Measurements from ENCODE around the gene MACF1.

Gene MACF1

DNA sequence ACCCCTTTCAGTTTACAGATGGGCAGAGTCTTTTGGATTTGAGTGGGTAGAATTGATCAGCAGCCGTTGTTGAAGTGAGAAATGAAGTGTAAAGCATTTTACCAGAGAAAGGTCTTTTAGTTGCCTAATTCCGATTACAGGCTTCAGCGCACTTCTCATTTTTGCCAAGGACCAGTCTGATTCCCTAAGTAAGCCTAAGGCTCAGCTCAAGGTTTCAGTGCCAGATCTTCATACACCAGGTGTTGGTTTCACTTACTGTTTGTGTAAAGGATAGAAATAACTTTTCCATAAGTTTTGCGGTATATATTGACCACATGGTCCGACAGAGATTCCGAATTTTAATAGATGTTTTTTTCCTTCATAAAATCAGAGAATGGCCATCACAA, 203.0 kb downstream of the MACF1 start:
- no peak overlapping the region for H3K27ac ChIP-seq
- in situ Hi-C loops (cut with HindIII; ENCODE audit: low pct_ligation_motif_present, low sequenced_read_pairs), result no loop called here
- DNase-seq, result no peak

DNA sequence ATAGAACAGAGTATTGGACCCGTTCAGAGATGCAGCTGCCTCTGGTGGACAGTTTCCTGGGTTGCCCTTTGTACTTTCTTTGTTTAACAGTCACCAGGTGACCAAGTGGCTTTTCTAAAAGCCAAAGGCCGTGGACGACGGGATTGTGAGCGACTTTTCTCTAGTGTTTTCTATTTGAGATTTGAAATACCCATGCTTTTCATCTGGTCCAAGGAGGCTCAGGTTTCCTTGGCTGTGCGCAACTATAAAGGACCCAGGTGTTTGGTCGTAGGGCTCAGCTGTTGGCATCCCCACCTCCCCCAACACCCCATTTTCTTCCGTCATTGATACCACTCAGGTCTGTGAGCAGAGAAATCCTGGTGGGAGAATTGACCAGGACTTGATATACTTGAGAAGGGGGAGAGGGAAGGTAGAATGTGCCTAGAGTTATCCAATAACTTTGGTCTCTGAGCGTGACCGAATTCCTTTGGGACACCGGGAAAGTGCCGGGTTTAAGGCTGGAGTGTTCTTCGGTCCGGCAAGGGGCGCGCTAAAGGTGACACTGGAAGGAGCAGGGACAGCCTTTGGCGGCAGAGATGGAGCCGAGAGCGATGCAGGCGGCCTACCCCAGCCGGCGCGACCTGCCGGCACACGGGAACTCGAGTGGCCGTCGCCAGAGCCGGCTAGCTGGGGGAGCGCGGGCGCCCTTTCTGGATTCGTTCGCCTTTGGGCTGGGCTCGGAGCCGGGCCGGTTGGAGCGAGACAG, 203.6 kb downstream of the MACF1 start:
- peak overlapping the region; percentile 67 for H3K4me3 ChIP-seq (ENCODE audit: low read depth, low read length)
- TF ChIP-seq, protein P1, sequence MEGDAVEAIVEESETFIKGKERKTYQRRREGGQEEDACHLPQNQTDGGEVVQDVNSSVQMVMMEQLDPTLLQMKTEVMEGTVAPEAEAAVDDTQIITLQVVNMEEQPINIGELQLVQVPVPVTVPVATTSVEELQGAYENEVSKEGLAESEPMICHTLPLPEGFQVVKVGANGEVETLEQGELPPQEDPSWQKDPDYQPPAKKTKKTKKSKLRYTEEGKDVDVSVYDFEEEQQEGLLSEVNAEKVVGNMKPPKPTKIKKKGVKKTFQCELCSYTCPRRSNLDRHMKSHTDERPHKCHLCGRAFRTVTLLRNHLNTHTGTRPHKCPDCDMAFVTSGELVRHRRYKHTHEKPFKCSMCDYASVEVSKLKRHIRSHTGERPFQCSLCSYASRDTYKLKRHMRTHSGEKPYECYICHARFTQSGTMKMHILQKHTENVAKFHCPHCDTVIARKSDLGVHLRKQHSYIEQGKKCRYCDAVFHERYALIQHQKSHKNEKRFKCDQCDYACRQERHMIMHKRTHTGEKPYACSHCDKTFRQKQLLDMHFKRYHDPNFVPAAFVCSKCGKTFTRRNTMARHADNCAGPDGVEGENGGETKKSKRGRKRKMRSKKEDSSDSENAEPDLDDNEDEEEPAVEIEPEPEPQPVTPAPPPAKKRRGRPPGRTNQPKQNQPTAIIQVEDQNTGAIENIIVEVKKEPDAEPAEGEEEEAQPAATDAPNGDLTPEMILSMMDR (IDR thresholded peaks at IDR 0.05; ENCODE audit: low read depth, low read length, missing control alignments), result peak; percentile 11
- H3K27ac ChIP-seq, result peak overlapping the region; percentile 58
- H3K36me3 ChIP-seq (replicated peaks), result peaks cover 5% of the 10 kb centered on the region
- in situ Hi-C loops (cut with HindIII; ENCODE audit: low pct_ligation_motif_present, low sequenced_read_pairs), result no loop called here
- H3K27me3 ChIP-seq (replicated peaks), result no peaks in the 10 kb centered on the region
- DNase-seq, result no peak

More for the DNA sequence above, 203.0 kb downstream of the MACF1 start:
- no peak overlapping the region for H3K4me3 ChIP-seq (ENCODE audit: low read depth, low read length)
- no peaks in the 10 kb centered on the region for H3K27me3 ChIP-seq (replicated peaks)
- peaks cover 2% of the 10 kb centered on the region for H3K36me3 ChIP-seq (replicated peaks)
- TF ChIP-seq, protein P1 (IDR thresholded peaks at IDR 0.05; ENCODE audit: low read depth, low read length, missing control alignments), result no peak

DNA sequence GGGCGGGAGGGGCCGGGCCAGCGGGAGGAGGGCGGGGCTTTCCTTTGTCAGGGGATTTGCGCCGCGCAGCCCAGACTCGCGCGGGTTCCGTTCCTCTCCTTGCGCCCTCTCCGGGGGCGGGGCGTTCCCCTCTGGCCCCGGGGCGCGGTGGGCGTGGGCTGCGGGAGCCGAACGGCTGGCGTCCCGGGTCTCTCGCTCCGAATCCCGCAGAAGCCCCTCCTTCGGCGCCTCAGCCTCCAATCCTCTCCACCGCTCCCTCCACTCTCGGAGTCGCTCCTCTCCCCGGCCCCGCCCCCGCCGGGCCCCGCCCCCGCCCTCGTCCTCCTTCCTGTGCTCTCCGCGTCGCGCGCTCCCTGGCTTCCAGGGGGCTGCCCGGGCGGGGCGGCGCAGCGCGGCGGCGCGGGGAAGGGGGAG, 204.2 kb downstream of the MACF1 start:
- DNase-seq, result peak; percentile 88
- TF ChIP-seq, protein P1 (IDR thresholded peaks at IDR 0.05; ENCODE audit: low read depth, low read length, missing control alignments), result no peak
- no peaks in the 10 kb centered on the region for H3K27me3 ChIP-seq (replicated peaks)
- peak overlapping the region; percentile 73 for H3K27ac ChIP-seq
- in situ Hi-C loops (cut with HindIII; ENCODE audit: low pct_ligation_motif_present, low sequenced_read_pairs), result no loop called here
- H3K4me3 ChIP-seq (ENCODE audit: low read depth, low read length), result peak overlapping the region; percentile 74
- H3K36me3 ChIP-seq (replicated peaks), result peaks cover 5% of the 10 kb centered on the region

DNA sequence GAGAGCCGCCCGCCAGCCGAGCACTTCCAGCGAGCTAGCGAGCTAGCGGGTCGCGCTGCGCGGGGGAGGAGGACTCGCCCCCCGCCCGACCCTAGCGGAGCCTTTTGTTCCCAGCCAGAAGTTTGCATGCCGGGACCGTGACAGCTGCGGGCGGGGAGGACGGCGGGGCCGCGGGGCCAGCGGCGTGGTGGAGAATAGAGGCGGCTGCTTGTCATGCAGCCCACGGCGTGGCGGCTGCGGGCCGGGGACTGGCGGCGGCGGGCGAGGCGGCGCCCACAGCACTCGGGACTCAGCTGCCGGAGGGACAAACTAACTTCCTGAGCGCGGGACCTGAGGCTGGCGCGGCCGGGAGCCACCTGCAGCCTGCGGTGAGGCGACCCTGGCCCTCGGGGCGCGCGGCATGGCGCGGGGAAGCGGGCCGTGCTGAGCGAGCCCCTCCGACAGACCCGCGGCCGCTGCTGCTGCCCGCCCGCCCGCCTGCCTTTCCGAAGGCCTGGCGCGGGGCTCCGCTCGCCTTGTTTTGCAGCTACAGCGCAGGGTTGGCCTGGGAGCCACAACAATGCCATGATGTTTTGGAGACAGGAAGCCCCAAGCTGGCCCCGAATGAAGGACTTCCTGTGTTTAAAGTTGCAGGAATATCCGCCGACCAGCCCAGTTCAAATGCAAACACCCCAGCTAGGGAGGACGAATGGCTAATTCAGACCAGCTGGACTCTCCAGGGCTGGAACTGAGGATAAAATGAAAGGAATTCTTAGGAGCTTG, 204.7 kb downstream of the MACF1 start:
- Histone ChIP-seq H3K27ac (peak overlapping the region; percentile 73), H3K36me3 (replicated peaks) (peaks cover 10% of the 10 kb centered on the region), H3K4me3 (ENCODE audit: low read depth, low read length) (peak overlapping the region; percentile 74), H3K27me3 (replicated peaks) (no peaks in the 10 kb centered on the region)
- DNase-seq, result peak; percentile 50
- in situ Hi-C loops (cut with HindIII; ENCODE audit: low pct_ligation_motif_present, low sequenced_read_pairs), result no loop called here
- TF ChIP-seq, protein P1 (IDR thresholded peaks at IDR 0.05; ENCODE audit: low read depth, low read length, missing control alignments), result no peak

DNA sequence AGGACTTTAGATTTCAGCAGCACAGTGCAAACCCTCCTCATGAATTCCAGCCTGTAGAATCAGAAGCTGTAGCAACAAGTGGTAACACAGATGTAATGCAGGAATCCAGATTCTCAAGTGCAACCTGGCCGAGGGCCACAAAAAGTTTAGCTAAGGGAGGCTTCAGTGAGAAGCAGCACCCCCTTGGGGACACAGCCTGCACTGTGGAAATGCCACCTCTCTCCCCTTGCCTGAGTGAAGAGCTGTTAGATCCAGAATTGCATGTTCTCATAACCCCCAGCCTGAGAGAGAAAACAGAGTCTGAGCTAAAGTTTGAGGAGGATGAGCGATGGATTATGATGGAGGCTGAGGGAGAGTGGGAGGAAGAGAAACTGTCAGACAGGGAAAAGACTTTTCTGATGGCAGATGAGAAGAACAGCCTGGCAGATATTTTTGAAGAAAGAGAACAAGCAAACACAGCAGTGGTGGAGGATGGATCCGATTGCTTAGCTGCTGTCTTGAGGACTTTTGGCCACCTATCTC, 206.5 kb downstream of the MACF1 start:
- DNase-seq, result peak; percentile 89
- TF ChIP-seq, protein P1 (IDR thresholded peaks at IDR 0.05; ENCODE audit: low read depth, low read length, missing control alignments), result peak; percentile 91
- no peak overlapping the region for H3K27ac ChIP-seq
- H3K4me3 ChIP-seq (ENCODE audit: low read depth, low read length), result peak overlapping the region; percentile 74
- in situ Hi-C loops (cut with HindIII; ENCODE audit: low pct_ligation_motif_present, low sequenced_read_pairs), result no loop called here
- no peaks in the 10 kb centered on the region for H3K27me3 ChIP-seq (replicated peaks)
- H3K36me3 ChIP-seq (replicated peaks), result peaks cover 17% of the 10 kb centered on the region
